Activated CD4-positive, alpha-beta memory T cell treated with anti-CD3 and anti-CD28 coated beads for 36 hours (primary cell): ENCODE results near the gene RNF175. TPM values are rescaled to one million over a fixed set of nuclear protein-coding genes. Genes with fewer than 3 reads are reported as not detected.
A peak's percentile ranks its signal among the peaks of the same experiment; 100 is the strongest.

ENCODE experiments used
- CTCF ChIA-PET: fragments of 350-600 bp; sonication (Branson Sonifier 250); formaldehyde crosslinking; loops from one replicate; lab custom pipeline; 2021; ENCODE audit warnings: antibody characterized with exemption, inconsistent platforms; lab: Charles Lee
- POLR2A ChIA-PET: fragments of 350-600 bp; sonication (Branson Sonifier 250); formaldehyde crosslinking; loops from one replicate; lab custom pipeline; 2021; ENCODE audit warnings: antibody characterized with exemption; lab: Charles Lee
- DNase-seq: peaks from one replicate; pipeline ENCODE4 v3.0.0-alpha.2; 2020
- H3K27ac Mint-ChIP-seq: one replicate; pipeline ENCODE4 v1.8.0; 2021; ENCODE audit warnings: mixed read lengths
- H3K27me3 Mint-ChIP-seq: one replicate; pipeline ENCODE4 v1.8.0; 2021; ENCODE audit warnings: mixed read lengths
- H3K36me3 Mint-ChIP-seq: one replicate; pipeline ENCODE4 v1.8.0; 2021; ENCODE audit warnings: mixed read lengths
- H3K4me1 Mint-ChIP-seq: one replicate; pipeline ENCODE4 v1.8.0; 2021; ENCODE audit warnings: low read depth, mixed read lengths
- H3K4me3 Mint-ChIP-seq: one replicate; pipeline ENCODE4 v1.8.0; 2021; ENCODE audit warnings: mild to moderate bottlenecking, mixed read lengths
- H3K9me3 Mint-ChIP-seq: one replicate; pipeline ENCODE4 v1.8.0; 2021; ENCODE audit warnings: mixed read lengths
- intact Hi-C: fragments of 100-400 bp; cut with micrococcal nuclease; formaldehyde crosslinking; loops from one replicate; pipeline ENCODE4 v1.15.1; 2023
- total RNA-seq, 2 experiments: library from RNA; stranded (reverse); gene quantifications; one replicate each; pipeline ENCODE4 v1.2.3, GENCODE V29; 2021

The RNF175 gene
- total RNA-seq, 2 experiments from 2014 or later, result not detected

GRCh38 chr4:153763404-153763803 lies 3.6 kb upstream of the RNF175 start:
- Mint-ChIP-seq H3K4me1 (no peaks in the 10 kb centered on the region), H3K27ac (no peak overlapping the region), H3K36me3 (no peaks in the 10 kb centered on the region), H3K9me3 (no peaks in the 10 kb centered on the region), H3K4me3 (no peak overlapping the region), H3K27me3 (peaks cover 32% of the 10 kb centered on the region)
- intact Hi-C loops, result no loop called here
- POLR2A ChIA-PET, result no interaction called here
- DNase-seq, result peak; percentile 18
- CTCF ChIA-PET, result interaction anchor here (1.5 kb wide), 1 partner anchor 13 kb away, joined by 7 read pairs; no protein-coding TSS in a partner anchor

- Mint-ChIP-seq H3K36me3 (no peaks in the 10 kb centered on the region), H3K4me3 (peak overlapping the region; percentile 5), H3K9me3 (no peaks in the 10 kb centered on the region), H3K4me1 (peaks cover 6% of the 10 kb centered on the region), H3K27me3 (peaks cover 37% of the 10 kb centered on the region), H3K27ac (no peak overlapping the region)
- intact Hi-C loops, result no loop called here
- DNase-seq, result no peak
- ChIA-PET POLR2A (no interaction called here), CTCF (no interaction called here)
Measured at GRCh38 chr4:153758688-153759406, 977 bp downstream of the RNF175 start.

DNA sequence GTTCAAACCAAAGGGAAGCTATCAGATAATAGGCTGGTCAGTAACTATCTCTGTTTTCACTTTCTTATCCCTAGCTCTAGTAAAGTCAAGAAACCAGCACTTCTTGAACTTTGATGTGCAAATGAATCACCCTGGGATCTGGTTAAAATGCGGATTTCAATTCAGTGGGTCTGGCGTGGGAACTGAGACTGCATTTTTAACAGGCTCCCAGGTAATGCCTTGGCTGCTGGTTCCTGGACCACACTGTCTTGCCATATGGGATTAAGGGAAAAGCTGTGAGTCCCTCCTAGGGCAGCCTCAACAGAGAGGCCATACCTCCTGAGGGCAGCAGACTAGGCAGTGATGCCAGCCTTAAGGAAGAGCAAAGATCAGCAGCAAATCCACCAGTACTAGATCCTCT lies 1.7 kb downstream of the RNF175 start:
- DNase-seq, result no peak
- no peak overlapping the region for H3K27ac Mint-ChIP-seq
- H3K27me3 Mint-ChIP-seq, result peaks cover 32% of the 10 kb centered on the region
- ChIA-PET CTCF (interaction anchor here (0.8 kb wide), 1 partner anchor 30 kb away, joined by 4 read pairs; no protein-coding TSS in a partner anchor), POLR2A (no interaction called here)
- no peak overlapping the region for H3K4me3 Mint-ChIP-seq
- intact Hi-C loops, result no loop called here
- H3K9me3 Mint-ChIP-seq, result no peaks in the 10 kb centered on the region
- peaks cover 6% of the 10 kb centered on the region for H3K4me1 Mint-ChIP-seq
- H3K36me3 Mint-ChIP-seq, result no peaks in the 10 kb centered on the region

DNA sequence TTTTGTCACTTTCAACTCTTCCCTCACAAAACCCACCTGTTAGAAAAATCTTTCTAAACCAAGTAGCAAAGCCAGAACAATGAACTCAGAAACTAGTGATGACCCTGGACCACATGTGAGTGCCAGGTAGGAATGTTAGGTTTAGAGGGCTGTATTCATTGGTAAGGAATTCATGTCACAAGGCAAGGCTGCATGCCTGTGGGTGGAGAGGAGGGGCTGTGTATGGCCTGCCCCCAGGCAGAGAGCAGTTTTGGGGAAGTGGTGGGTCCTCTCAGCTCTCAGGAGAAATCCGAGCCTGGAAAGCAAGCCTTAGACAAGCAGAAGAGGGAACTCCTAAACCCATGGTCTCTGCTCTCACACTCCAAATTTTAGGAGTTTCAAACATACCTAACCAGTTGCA lies 2.4 kb downstream of the RNF175 start:
- peaks cover 6% of the 10 kb centered on the region for H3K4me1 Mint-ChIP-seq
- intact Hi-C loops, result no loop called here
- H3K27ac Mint-ChIP-seq, result no peak overlapping the region
- H3K27me3 Mint-ChIP-seq, result peaks cover 30% of the 10 kb centered on the region
- CTCF ChIA-PET, result interaction anchor here (0.8 kb wide), 1 partner anchor 31 kb away, joined by 4 read pairs; no protein-coding TSS in a partner anchor
- no peak for DNase-seq
- H3K9me3 Mint-ChIP-seq, result no peaks in the 10 kb centered on the region
- no peaks in the 10 kb centered on the region for H3K36me3 Mint-ChIP-seq
- POLR2A ChIA-PET, result no interaction called here
- H3K4me3 Mint-ChIP-seq, result no peak overlapping the region

GRCh38 chr4:153755186-153755585 lies 4.6 kb downstream of the RNF175 start:
- intact Hi-C loops, result no loop called here
- CTCF ChIA-PET, result no interaction called here
- no peaks in the 10 kb centered on the region for H3K36me3 Mint-ChIP-seq
- peaks cover 6% of the 10 kb centered on the region for H3K4me1 Mint-ChIP-seq
- no peak overlapping the region for H3K4me3 Mint-ChIP-seq
- POLR2A ChIA-PET, result no interaction called here
- no peaks in the 10 kb centered on the region for H3K9me3 Mint-ChIP-seq
- H3K27me3 Mint-ChIP-seq, result peaks cover 19% of the 10 kb centered on the region
- no peak for DNase-seq
- H3K27ac Mint-ChIP-seq, result no peak overlapping the region

DNA sequence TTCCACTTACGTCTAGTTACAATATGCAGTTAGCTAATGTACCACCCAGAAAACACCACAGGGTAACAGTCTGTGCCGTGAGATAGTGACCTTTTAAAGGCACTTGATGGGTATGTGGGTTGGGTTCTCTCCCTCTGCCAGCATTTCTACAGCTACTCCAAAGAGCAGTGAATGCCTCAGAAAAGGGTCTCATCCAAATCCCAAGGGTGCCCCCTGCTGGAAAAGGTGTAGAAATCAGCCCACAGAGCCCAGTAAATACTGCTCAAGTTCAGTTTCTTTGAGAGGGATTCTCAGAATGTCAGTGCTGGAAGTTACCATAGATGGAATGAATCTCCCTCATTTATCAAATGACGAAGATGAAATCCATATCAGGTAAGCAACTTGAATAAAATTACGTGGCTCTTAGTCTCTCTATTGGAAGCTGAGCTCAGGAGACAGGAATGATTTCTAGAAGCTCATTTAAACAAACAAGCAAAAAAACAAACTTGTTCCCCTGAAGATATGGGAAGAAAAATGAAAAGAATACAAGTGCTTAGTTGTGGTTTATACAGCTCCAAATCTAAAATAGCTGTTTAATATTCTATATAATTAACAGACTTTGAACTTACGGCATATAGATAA lies 9.5 kb downstream of the RNF175 start:
- Mint-ChIP-seq H3K9me3 (no peaks in the 10 kb centered on the region), H3K4me3 (no peak overlapping the region), H3K27me3 (no peaks in the 10 kb centered on the region), H3K27ac (no peak overlapping the region), H3K4me1 (peaks cover 3% of the 10 kb centered on the region), H3K36me3 (no peaks in the 10 kb centered on the region)
- DNase-seq, result peak; percentile 74
- intact Hi-C loops, result loop anchor here (1.0 to 5.0 kb wide), 6 partner anchors 101 to 903 kb away; partner anchors contain the start of gene MND1
- POLR2A ChIA-PET, result no interaction called here
- CTCF ChIA-PET, result interaction anchor here (0.8 to 4.0 kb wide), 39 partner anchors 9 to 668 kb away, joined by 3 to 50 read pairs (median 4); partner anchors contain the start of genes MND1 and TLR2

GRCh38 chr4:153748378-153748777 lies 11.4 kb downstream of the RNF175 start:
- ChIA-PET POLR2A (no interaction called here), CTCF (interaction anchor here (1.7 to 4.0 kb wide), 3 partner anchors 104 to 605 kb away, joined by 4 to 50 read pairs (median 49); no protein-coding TSS in a partner anchor)
- no peaks in the 10 kb centered on the region for H3K4me1 Mint-ChIP-seq
- intact Hi-C loops, result no loop called here
- H3K4me3 Mint-ChIP-seq, result no peak overlapping the region
- no peaks in the 10 kb centered on the region for H3K36me3 Mint-ChIP-seq
- no peak overlapping the region for H3K27ac Mint-ChIP-seq
- H3K9me3 Mint-ChIP-seq, result no peaks in the 10 kb centered on the region
- H3K27me3 Mint-ChIP-seq, result no peaks in the 10 kb centered on the region
- no peak for DNase-seq

DNA sequence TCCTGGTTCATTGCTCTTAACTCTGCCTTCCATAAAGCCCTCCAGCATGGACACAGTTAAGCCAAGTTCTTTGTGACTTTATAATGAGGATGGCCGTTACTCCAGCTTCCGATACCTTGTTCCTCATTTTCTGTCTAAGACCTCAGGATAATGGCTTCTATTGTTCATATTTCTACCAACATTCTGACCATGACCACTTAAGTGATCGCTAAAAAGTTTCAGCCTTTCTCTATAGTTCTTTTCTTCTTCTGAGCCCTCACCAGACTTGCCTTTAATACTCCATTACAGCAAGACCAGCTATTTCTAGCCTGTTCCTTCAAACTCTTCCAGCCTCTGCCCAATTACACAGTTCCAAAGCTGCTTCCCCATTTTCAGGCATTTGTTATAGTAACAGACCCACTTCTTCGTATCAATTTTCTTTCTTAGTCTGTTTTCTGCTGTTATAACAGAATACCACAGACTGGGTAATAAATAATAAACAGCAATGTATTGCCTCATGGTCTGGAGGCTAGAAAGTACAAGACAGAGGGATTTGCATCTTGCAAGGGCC lies 12.3 kb downstream of the RNF175 start:
- no peaks in the 10 kb centered on the region for H3K27me3 Mint-ChIP-seq
- ChIA-PET POLR2A (no interaction called here), CTCF (interaction anchor here (1.2 kb wide), 1 partner anchor 100 kb away, joined by 5 read pairs; no protein-coding TSS in a partner anchor)
- no peaks in the 10 kb centered on the region for H3K4me1 Mint-ChIP-seq
- intact Hi-C loops, result no loop called here
- H3K4me3 Mint-ChIP-seq, result no peak overlapping the region
- H3K9me3 Mint-ChIP-seq, result no peaks in the 10 kb centered on the region
- no peaks in the 10 kb centered on the region for H3K36me3 Mint-ChIP-seq
- no peak overlapping the region for H3K27ac Mint-ChIP-seq
- DNase-seq, result no peak

DNA sequence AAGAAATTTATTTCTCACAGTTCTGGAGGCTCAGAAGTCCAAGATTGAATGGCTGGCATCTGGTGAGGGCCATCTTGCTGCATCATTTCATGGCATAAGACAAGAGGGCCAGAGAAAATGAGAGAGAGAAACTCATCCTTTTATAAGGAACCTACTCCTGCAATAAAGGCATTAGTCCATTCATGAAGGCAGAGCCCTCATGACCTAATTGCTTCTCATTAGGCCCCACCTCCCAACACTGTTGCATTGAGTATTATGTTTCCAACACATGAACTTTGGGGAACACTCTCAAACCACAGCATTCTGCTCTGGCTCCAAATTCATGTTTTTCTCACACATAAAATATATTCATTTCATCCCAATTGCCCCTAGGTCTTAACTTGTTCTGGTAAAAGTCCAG lies 14.2 kb downstream of the RNF175 start:
- no peaks in the 10 kb centered on the region for H3K4me1 Mint-ChIP-seq
- POLR2A ChIA-PET, result no interaction called here
- DNase-seq, result no peak
- no peak overlapping the region for H3K27ac Mint-ChIP-seq
- no peaks in the 10 kb centered on the region for H3K36me3 Mint-ChIP-seq
- intact Hi-C loops, result no loop called here
- no peak overlapping the region for H3K4me3 Mint-ChIP-seq
- peaks cover 2% of the 10 kb centered on the region for H3K27me3 Mint-ChIP-seq
- peaks cover 6% of the 10 kb centered on the region for H3K9me3 Mint-ChIP-seq
- CTCF ChIA-PET, result no interaction called here

DNA sequence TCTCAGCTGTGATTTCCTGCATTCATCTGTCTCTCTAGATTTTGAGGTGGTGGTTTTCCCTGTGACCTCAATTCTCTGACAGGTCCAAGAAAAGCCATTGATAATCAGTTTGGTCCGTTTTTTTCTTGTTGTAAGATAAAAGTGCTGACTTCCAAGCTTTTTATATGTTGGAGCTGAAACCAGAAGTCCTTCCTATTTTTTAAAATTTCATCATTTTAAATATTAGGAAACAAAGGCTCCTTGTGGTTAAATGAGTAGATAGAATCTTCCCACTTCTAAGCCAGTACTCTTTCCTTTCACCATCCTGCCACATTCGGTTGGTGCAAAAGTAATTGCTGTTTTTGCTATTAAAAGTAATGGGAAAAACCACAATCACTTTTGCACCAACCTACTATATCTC lies 18.3 kb downstream of the RNF175 start:
- Mint-ChIP-seq H3K4me1 (no peaks in the 10 kb centered on the region), H3K9me3 (peaks cover 7% of the 10 kb centered on the region), H3K27me3 (peaks cover 4% of the 10 kb centered on the region), H3K36me3 (no peaks in the 10 kb centered on the region), H3K27ac (no peak overlapping the region), H3K4me3 (no peak overlapping the region)
- DNase-seq, result no peak
- ChIA-PET CTCF (interaction anchor here (0.6 to 2.2 kb wide), 4 partner anchors 8 to 107 kb away, joined by 3 to 7 read pairs (median 4); no protein-coding TSS in a partner anchor), POLR2A (interaction anchor here (0.7 kb wide), 1 partner anchor 93 kb away, joined by 3 read pairs; no protein-coding TSS in a partner anchor)
- intact Hi-C loops, result no loop called here

GRCh38 chr4:153735906-153736461 lies 23.8 kb downstream of the RNF175 start:
- no peak overlapping the region for H3K4me3 Mint-ChIP-seq
- intact Hi-C loops, result no loop called here
- DNase-seq, result no peak
- peaks cover 5% of the 10 kb centered on the region for H3K9me3 Mint-ChIP-seq
- ChIA-PET CTCF (no interaction called here), POLR2A (no interaction called here)
- H3K27ac Mint-ChIP-seq, result no peak overlapping the region
- H3K27me3 Mint-ChIP-seq, result peaks cover 4% of the 10 kb centered on the region
- H3K36me3 Mint-ChIP-seq, result no peaks in the 10 kb centered on the region
- H3K4me1 Mint-ChIP-seq, result peaks cover 4% of the 10 kb centered on the region
